ENCODE results near the gene ACSF2. TPM values are rescaled to one million over a fixed set of nuclear protein-coding genes. Genes with fewer than 3 reads are reported as not detected.

Gene ACSF2
- total and polyA plus RNA-seq, 2 of the 13 experiments (the other 11 are each of a cell fraction or from before 2014, with no cell fraction given) = 87.3 to 109 TPM

DNA sequence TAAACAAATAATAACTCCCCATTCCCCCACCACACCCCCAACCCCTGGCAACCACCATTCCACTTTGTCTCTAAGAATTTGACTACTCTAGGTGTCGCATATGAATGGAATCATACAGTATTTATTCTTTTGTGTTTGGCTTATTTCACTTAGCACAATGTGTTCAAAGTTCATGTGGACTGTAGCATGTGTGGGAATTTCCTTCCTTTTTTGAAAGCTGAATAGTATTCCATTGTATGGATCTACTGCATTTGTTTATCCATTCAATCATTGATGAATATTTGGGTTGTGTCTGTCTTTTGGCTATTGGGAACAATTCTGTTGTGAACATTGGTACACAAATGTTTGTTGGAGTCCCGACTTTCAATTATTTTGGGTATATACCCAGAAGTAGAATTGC is 3.3 kb upstream of the ACSF2 start (continued):
- TF ChIP-seq, protein P1, sequence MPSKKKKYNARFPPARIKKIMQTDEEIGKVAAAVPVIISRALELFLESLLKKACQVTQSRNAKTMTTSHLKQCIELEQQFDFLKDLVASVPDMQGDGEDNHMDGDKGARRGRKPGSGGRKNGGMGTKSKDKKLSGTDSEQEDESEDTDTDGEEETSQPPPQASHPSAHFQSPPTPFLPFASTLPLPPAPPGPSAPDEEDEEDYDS (CRISPR knock-in tag; IDR thresholded peaks at IDR 0.05) = 0 out of 2 replicates have a peak, but pooled peaks have one; percentile 21
- no peak for TF ChIP-seq IRF1 (CRISPR knock-in tag; IDR thresholded peaks at IDR 0.05; ENCODE audit: low read depth)
- TF ChIP-seq JARID2 (CRISPR knock-in tag; IDR thresholded peaks at IDR 0.05; ENCODE audit: insufficient replicate concordance) = no peak
- TF ChIP-seq, protein P2, sequence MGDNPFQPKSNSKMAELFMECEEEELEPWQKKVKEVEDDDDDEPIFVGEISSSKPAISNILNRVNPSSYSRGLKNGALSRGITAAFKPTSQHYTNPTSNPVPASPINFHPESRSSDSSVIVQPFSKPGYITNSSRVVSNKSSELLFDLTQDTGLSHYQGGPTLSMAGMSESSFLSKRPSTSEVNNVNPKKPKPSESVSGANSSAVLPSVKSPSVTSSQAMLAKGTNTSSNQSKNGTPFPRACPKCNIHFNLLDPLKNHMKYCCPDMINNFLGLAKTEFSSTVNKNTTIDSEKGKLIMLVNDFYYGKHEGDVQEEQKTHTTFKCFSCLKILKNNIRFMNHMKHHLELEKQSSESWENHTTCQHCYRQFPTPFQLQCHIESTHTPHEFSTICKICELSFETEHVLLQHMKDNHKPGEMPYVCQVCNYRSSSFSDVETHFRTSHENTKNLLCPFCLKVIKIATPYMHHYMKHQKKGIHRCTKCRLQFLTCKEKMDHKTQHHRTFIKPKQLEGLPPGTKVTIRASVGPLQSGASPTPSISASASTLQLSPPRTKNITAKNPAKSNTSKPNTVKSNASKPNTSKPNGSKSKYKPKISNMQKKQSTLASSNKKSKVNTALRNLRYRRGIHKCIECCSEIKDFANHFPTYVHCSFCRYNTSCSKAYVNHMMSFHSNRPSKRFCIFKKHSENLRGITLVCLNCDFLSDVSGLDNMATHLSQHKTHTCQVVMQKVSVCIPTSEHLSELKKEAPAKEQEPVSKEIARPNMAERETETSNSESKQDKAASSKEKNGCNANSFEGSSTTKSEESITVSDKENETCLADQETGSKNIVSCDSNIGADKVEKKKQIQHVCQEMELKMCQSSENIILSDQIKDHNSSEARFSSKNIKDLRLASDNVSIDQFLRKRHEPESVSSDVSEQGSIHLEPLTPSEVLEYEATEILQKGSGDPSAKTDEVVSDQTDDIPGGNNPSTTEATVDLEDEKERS (CRISPR knock-in tag; IDR thresholded peaks at IDR 0.05) = no peak
- no peak for TF ChIP-seq GABPB1 (CRISPR knock-in tag; IDR thresholded peaks at IDR 0.05)
- TF ChIP-seq ARID5B (CRISPR knock-in tag; IDR thresholded peaks at IDR 0.05) = peak; percentile 72
- peak; percentile 89; the same call in 1 of the 2 replicates for TF ChIP-seq SOX5 (CRISPR knock-in tag; IDR thresholded peaks at IDR 0.05; ENCODE audit: borderline replicate concordance)
- TF ChIP-seq NFIC (IDR thresholded peaks at IDR 0.05; ENCODE audit: low read length) = 0 out of 2 replicates have a peak, but pooled peaks have one; percentile 29
- TF ChIP-seq ZFYVE20 (CRISPR knock-in tag; IDR thresholded peaks at IDR 0.05; ENCODE audit: borderline replicate concordance, low read depth) = no peak
- TF ChIP-seq ZNF556 (CRISPR knock-in tag; IDR thresholded peaks at IDR 0.05; ENCODE audit: borderline replicate concordance) = no peak
- peak; percentile 45; the same call in 1 of the 2 replicates for TF ChIP-seq HDAC2 (CRISPR knock-in tag; IDR thresholded peaks at IDR 0.05)
- peak; percentile 67; the same call in 1 of the 2 replicates for TF ChIP-seq NCOR1 (IDR thresholded peaks at IDR 0.05; ENCODE audit: borderline replicate concordance, low read length)
- TF ChIP-seq RARA (CRISPR knock-in tag; IDR thresholded peaks at IDR 0.05) = peak; percentile 58
- TF ChIP-seq ZNF703 (CRISPR knock-in tag; IDR thresholded peaks at IDR 0.05; ENCODE audit: borderline replicate concordance) = no peak
- TF ChIP-seq, protein P3, sequence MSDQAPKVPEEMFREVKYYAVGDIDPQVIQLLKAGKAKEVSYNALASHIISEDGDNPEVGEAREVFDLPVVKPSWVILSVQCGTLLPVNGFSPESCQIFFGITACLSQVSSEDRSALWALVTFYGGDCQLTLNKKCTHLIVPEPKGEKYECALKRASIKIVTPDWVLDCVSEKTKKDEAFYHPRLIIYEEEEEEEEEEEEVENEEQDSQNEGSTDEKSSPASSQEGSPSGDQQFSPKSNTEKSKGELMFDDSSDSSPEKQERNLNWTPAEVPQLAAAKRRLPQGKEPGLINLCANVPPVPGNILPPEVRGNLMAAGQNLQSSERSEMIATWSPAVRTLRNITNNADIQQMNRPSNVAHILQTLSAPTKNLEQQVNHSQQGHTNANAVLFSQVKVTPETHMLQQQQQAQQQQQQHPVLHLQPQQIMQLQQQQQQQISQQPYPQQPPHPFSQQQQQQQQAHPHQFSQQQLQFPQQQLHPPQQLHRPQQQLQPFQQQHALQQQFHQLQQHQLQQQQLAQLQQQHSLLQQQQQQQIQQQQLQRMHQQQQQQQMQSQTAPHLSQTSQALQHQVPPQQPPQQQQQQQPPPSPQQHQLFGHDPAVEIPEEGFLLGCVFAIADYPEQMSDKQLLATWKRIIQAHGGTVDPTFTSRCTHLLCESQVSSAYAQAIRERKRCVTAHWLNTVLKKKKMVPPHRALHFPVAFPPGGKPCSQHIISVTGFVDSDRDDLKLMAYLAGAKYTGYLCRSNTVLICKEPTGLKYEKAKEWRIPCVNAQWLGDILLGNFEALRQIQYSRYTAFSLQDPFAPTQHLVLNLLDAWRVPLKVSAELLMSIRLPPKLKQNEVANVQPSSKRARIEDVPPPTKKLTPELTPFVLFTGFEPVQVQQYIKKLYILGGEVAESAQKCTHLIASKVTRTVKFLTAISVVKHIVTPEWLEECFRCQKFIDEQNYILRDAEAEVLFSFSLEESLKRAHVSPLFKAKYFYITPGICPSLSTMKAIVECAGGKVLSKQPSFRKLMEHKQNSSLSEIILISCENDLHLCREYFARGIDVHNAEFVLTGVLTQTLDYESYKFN (CRISPR knock-in tag; conservative IDR thresholded peaks at IDR 0.05) = peak; percentile 73
- TF ChIP-seq EP300 (IDR thresholded peaks at IDR 0.05; ENCODE audit: low read depth in 2 of 2, low read length in 2 of 2) = peak in 1 of 2 experiments; percentile 68; a peak in 1 of 4 replicates
- no peak for TF ChIP-seq EP300 (CRISPR knock-in tag; IDR thresholded peaks at IDR 0.05; ENCODE audit: borderline replicate concordance)
- peak; percentile 36; the same call in 1 of the 2 replicates for TF ChIP-seq CEBPG (CRISPR knock-in tag; IDR thresholded peaks at IDR 0.05)

All from HepG2 (cell line).